ENCODE data around the gene CENPN. TPM values are rescaled to one million over a fixed set of nuclear protein-coding genes. Genes with fewer than 3 reads are reported as not detected.

Gene CENPN
- total and polyA plus RNA-seq, 2 of the 13 experiments (the other 11 are each of a cell fraction or from before 2014, with no cell fraction given), result 29.7 to 129 TPM

DNA sequence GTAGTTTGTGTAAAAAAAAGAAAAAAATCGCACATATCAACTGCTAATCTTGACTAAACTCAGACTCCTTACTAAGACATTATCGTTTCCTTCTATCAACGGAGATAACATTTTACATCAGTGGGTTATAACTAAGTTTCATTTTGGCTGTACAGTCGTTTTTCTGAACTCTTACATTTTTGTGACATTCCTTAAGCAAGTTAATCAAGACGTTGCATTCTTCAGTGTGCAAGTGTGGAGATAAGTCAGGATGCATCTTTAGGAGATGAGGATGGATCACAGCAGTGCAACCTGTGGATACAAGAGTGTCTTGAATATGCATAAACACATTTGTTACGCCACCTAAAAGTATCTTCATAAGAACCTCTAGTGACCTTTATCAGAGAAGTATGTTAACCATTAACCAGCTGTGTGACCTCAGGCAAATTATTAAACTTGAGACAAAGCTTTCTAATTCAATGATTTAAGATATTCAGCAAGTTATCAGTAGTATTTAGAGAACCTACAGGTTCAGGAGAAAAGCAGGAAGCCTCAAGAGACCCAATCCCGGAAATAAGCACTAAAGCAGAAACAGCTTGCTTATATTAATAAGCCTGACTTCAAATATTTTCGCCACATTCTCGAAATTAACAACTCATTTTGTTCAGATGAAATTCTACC, 9.7 kb upstream of the CENPN start:
- H3K27me3 ChIP-seq (ENCODE audit: control insufficient read depth in 1 of 2, insufficient read depth in 2 of 2, low read length in 2 of 2), result no peaks in the 10 kb centered on the region
- no peaks in the 10 kb centered on the region for H3K36me3 ChIP-seq (replicated peaks in 1 of 2; ENCODE audit: control insufficient read depth in 1 of 2, insufficient read depth in 2 of 2, low read length in 2 of 2)
- in situ Hi-C loops (cut with HindIII; ENCODE audit: extremely low pct_ligation_motif_present, low pct_unique_long_range_greater_than_20kb), result no loop called here
- BruUV-seq (replicated peaks), result no TSS peak
- intact Hi-C loops (cut with micrococcal nuclease; ENCODE audit: unreplicated experiment), result no loop called here
- CTCF ChIA-PET (ENCODE audit: low intra/inter-chr PET ratio, low total read pairs), result no interaction called here
- H3K4me3 ChIP-seq (replicated peaks in 1 of 3; ENCODE audit: insufficient read depth in 1 of 3, low read depth in 2 of 3, low read length in 3 of 3), result peak overlapping the region; percentile 27 to 52 (median 32); a peak in 5 of 6 replicates
- H2AFZ ChIP-seq (ENCODE audit: low read length), result peak overlapping the region; percentile 4
- peaks cover 84% of the 10 kb centered on the region for H3K4me1 ChIP-seq (ENCODE audit: insufficient read depth, low read length)
- 26% methylated on average over 9 of the region's 9 CpGs for WGBS (ENCODE audit: low lambda C conversion rate)
- H3K27ac ChIP-seq (ENCODE audit: extremely low read length, insufficient read depth, low read length), result peak overlapping the region; percentile 72
- peaks cover 98% of the 10 kb centered on the region for H3K79me2 ChIP-seq (ENCODE audit: insufficient read depth, low read length)
- FAIRE-seq, result peak; percentile 60
- H3K4me2 ChIP-seq (ENCODE audit: low read depth, low read length), result peak overlapping the region; percentile 74
- POLR2A ChIA-PET, result interaction anchor here (0.7 to 1.6 kb wide), 4 partner anchors 8 to 82 kb away, joined by 3 to 19 read pairs (median 3); partner anchors contain the start of genes C16orf46, CENPN and CMC2
- peak; percentile 73 for ATAC-seq
- H3K9ac ChIP-seq (ENCODE audit: insufficient read depth, low read depth, low read length), result peak overlapping the region; percentile 59
- DNase-seq (ENCODE audit: low spot score), result peak; percentile 83
- no peaks in the 10 kb centered on the region; the same call in 1 of the 2 replicates for H3K9me3 ChIP-seq (ENCODE audit: low read length)
- H4K20me1 ChIP-seq (ENCODE audit: insufficient read depth, low read length), result no peaks in the 10 kb centered on the region
- TF ChIP-seq HCFC1 (IDR thresholded peaks at IDR 0.05; ENCODE audit: low read depth, low read length), result no peak
- peak; percentile 42; the same call in 1 of the 2 replicates for TF ChIP-seq IRF2 (CRISPR knock-in tag; IDR thresholded peaks at IDR 0.05)
- TF ChIP-seq ZNF24 (IDR thresholded peaks at IDR 0.05), result no peak
- TF ChIP-seq SATB2 (CRISPR knock-in tag; IDR thresholded peaks at IDR 0.05), result no peak
- TF ChIP-seq, protein P1, sequence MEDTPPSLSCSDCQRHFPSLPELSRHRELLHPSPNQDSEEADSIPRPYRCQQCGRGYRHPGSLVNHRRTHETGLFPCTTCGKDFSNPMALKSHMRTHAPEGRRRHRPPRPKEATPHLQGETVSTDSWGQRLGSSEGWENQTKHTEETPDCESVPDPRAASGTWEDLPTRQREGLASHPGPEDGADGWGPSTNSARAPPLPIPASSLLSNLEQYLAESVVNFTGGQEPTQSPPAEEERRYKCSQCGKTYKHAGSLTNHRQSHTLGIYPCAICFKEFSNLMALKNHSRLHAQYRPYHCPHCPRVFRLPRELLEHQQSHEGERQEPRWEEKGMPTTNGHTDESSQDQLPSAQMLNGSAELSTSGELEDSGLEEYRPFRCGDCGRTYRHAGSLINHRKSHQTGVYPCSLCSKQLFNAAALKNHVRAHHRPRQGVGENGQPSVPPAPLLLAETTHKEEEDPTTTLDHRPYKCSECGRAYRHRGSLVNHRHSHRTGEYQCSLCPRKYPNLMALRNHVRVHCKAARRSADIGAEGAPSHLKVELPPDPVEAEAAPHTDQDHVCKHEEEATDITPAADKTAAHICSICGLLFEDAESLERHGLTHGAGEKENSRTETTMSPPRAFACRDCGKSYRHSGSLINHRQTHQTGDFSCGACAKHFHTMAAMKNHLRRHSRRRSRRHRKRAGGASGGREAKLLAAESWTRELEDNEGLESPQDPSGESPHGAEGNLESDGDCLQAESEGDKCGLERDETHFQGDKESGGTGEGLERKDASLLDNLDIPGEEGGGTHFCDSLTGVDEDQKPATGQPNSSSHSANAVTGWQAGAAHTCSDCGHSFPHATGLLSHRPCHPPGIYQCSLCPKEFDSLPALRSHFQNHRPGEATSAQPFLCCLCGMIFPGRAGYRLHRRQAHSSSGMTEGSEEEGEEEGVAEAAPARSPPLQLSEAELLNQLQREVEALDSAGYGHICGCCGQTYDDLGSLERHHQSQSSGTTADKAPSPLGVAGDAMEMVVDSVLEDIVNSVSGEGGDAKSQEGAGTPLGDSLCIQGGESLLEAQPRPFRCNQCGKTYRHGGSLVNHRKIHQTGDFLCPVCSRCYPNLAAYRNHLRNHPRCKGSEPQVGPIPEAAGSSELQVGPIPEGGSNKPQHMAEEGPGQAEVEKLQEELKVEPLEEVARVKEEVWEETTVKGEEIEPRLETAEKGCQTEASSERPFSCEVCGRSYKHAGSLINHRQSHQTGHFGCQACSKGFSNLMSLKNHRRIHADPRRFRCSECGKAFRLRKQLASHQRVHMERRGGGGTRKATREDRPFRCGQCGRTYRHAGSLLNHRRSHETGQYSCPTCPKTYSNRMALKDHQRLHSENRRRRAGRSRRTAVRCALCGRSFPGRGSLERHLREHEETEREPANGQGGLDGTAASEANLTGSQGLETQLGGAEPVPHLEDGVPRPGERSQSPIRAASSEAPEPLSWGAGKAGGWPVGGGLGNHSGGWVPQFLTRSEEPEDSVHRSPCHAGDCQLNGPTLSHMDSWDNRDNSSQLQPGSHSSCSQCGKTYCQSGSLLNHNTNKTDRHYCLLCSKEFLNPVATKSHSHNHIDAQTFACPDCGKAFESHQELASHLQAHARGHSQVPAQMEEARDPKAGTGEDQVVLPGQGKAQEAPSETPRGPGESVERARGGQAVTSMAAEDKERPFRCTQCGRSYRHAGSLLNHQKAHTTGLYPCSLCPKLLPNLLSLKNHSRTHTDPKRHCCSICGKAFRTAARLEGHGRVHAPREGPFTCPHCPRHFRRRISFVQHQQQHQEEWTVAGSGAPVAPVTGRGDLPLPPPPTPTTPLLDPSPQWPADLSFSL (CRISPR knock-in tag; IDR thresholded peaks at IDR 0.05), result no peak
- peak; percentile 14; the same call in 1 of the 2 replicates for TF ChIP-seq ERF (CRISPR knock-in tag; IDR thresholded peaks at IDR 0.05)
- TF ChIP-seq U2AF2 (IDR thresholded peaks at IDR 0.05; ENCODE audit: low read depth, low read length), result no peak
- TF ChIP-seq TBX3 (IDR thresholded peaks at IDR 0.05; ENCODE audit: borderline replicate concordance), result peak; percentile 25; the same call in 1 of the 2 replicates
- TF ChIP-seq TEF (CRISPR knock-in tag; IDR thresholded peaks at IDR 0.05), result no peak
- TF ChIP-seq ZNF772 (CRISPR knock-in tag; IDR thresholded peaks at IDR 0.05), result no peak
- TF ChIP-seq ZNF460 (CRISPR knock-in tag; IDR thresholded peaks at IDR 0.05; ENCODE audit: borderline replicate concordance), result no peak
- no peak for TF ChIP-seq GTF2F1 (IDR thresholded peaks at IDR 0.05; ENCODE audit: low read length)
- TF ChIP-seq, protein P2, sequence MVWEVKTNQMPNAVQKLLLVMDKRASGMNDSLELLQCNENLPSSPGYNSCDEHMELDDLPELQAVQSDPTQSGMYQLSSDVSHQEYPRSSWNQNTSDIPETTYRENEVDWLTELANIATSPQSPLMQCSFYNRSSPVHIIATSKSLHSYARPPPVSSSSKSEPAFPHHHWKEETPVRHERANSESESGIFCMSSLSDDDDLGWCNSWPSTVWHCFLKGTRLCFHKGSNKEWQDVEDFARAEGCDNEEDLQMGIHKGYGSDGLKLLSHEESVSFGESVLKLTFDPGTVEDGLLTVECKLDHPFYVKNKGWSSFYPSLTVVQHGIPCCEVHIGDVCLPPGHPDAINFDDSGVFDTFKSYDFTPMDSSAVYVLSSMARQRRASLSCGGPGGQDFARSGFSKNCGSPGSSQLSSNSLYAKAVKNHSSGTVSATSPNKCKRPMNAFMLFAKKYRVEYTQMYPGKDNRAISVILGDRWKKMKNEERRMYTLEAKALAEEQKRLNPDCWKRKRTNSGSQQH (CRISPR knock-in tag; IDR thresholded peaks at IDR 0.05; ENCODE audit: low read depth), result no peak
- no peak for TF ChIP-seq KDM5B (CRISPR knock-in tag; IDR thresholded peaks at IDR 0.05; ENCODE audit: borderline replicate concordance)

Data from HepG2 (cell line).